Sigmoid colon (tissue), 7 donors: ENCODE measurements around the gene SLC30A4. TPM values are rescaled to one million over a fixed set of nuclear protein-coding genes. Genes with fewer than 3 reads are reported as not detected.

Experiments
- DNase-seq: peaks from one replicate; pipeline ENCODE4 v3.0.0-alpha.2; 2019
- H3K27ac ChIP-seq, 4 donors: fragments of 200-600 bp; sonication (generic); one replicate each; pipeline ENCODE4 v1.5.1; 2016 to 2019; ENCODE audit warnings: mild to moderate bottlenecking in 1 of 4
- H3K27me3 ChIP-seq, 3 donors: fragments of 200-600 bp; sonication (generic); one replicate each; pipeline ENCODE4 v1.5.1; 2019; ENCODE audit warnings: mild to moderate bottlenecking in 1 of 3
- H3K36me3 ChIP-seq, 4 donors: fragments of 200-600 bp; sonication (generic); one replicate each; pipeline ENCODE4 v1.5.1; 2016 to 2019
- H3K4me1 ChIP-seq, 4 donors: fragments of 200-600 bp; sonication (generic); one replicate each; pipeline ENCODE4 v1.5.1; 2017 to 2019
- H3K4me3 ChIP-seq, 4 donors: fragments of 200-600 bp; sonication (generic); one replicate each; pipeline ENCODE4 v1.5.1; 2017 to 2019; ENCODE audit warnings: mild to moderate bottlenecking in 2 of 4, moderate library complexity in 1 of 4
- H3K9me3 ChIP-seq, 4 donors: fragments of 200-600 bp in 3 of 4; sonication (generic) in 3 of 4; one replicate each; pipeline versions ENCODE4 v1.5.1 to v1.6.1; 2013 to 2019
- CTCF ChIP-seq, 4 experiments: fragments of 450-650 bp in 3 of 4; fragments of 200-600 bp in 1 of 4; IDR thresholded peaks; one replicate each; pipeline ENCODE4 v1.5.1; 2016 to 2019; ENCODE audit warnings: antibody characterized with exemption in 4 of 4, mild to moderate bottlenecking in 3 of 4, moderate library complexity in 2 of 4
- EP300 ChIP-seq, 4 donors: sonication (generic); formaldehyde crosslinking; IDR thresholded peaks; one replicate each; pipeline ENCODE4 v1.6.1; 2017; ENCODE audit warnings: antibody characterized with exemption in 4 of 4
- POLR2A ChIP-seq, 2 donors: fragments of 450-650 bp; IDR thresholded peaks; one replicate each; pipeline ENCODE4 v1.6.1; 2016; ENCODE audit warnings: antibody characterized with exemption in 2 of 2, mild to moderate bottlenecking in 2 of 2, moderate library complexity in 2 of 2
- POLR2AphosphoS5 ChIP-seq, 4 donors: sonication (generic); formaldehyde crosslinking; IDR thresholded peaks; one replicate each; pipeline ENCODE4 v1.6.1; 2017; ENCODE audit warnings: antibody characterized with exemption in 4 of 4
- WGBS, 2 donors: extraction: QIAGEN DNeasy Blood & Tissue Kit; methylation state at CpG; one replicate each; pipeline ENCODE4 v1.1.7; 2013; 5-methylcytosine and 5-hydroxymethylcytosine counted together
- intact Hi-C: fragments of 100-400 bp; cut with DNase I; formaldehyde crosslinking; loops from one replicate; pipeline ENCODE4 v1.15.1; 2023
- polyA plus RNA-seq, 3 donors: library from polyadenylated mRNA; stranded (reverse); fragments of 200-250 nt; gene quantifications; one replicate each; pipeline ENCODE4 v1.2.3, GENCODE V29; 2013
- small RNA-seq, 3 donors: library from RNA; depleted of rRNA; stranded (forward); fragments of <200 nt; gene quantifications; one replicate each; pipeline ENCODE3, GENCODE V24; 2016
- total RNA-seq, 4 donors: library from RNA; depleted of rRNA; stranded (reverse); fragments of >200 nt; gene quantifications; one replicate each; pipeline ENCODE4 v1.1.0, GENCODE V29; 2016
- donor health status: healthy with polysubstance abuse.
- donor health status: Bipolar disorder and iron deficiency.
- donor health status: healthy.

Gene SLC30A4
- total and polyA plus RNA-seq, 7 donors, result 3.3 to 11.6 (median 9.2) TPM

GRCh38 chr15:45435124-45435903 lies 87.2 kb downstream of the SLC30A4 start:
- no peak overlapping the region for H3K4me3 ChIP-seq
- no peaks in the 10 kb centered on the region for H3K36me3 ChIP-seq
- no peaks in the 10 kb centered on the region for H3K27me3 ChIP-seq
- TF ChIP-seq CTCF (IDR thresholded peaks at IDR 0.05), result no peak
- TF ChIP-seq POLR2A (IDR thresholded peaks at IDR 0.05), result no peak
- TF ChIP-seq POLR2AphosphoS5 (IDR thresholded peaks at IDR 0.05), result no peak
- TF ChIP-seq EP300 (IDR thresholded peaks at IDR 0.05), result no peak
- H3K27ac ChIP-seq, result no peak overlapping the region
- no peak for DNase-seq
- peaks cover 0 to 5% (median 2%) of the 10 kb centered on the region in 4 donors for H3K4me1 ChIP-seq
- no peaks in the 10 kb centered on the region for H3K9me3 ChIP-seq
- intact Hi-C loops, result no loop called here
- 12 to 63% methylated on average over 8 of the region's 8 CpGs for WGBS, 2 donors

- H3K36me3 ChIP-seq, result no peaks in the 10 kb centered on the region
- no peaks in the 10 kb centered on the region for H3K9me3 ChIP-seq
- TF ChIP-seq POLR2A (IDR thresholded peaks at IDR 0.05) (no peak), POLR2AphosphoS5 (IDR thresholded peaks at IDR 0.05) (no peak), EP300 (IDR thresholded peaks at IDR 0.05) (no peak), CTCF (IDR thresholded peaks at IDR 0.05) (no peak)
- H3K4me3 ChIP-seq, result no peak overlapping the region
- no peaks in the 10 kb centered on the region for H3K27me3 ChIP-seq
- intact Hi-C loops, result no loop called here
- H3K4me1 ChIP-seq, result peaks cover 0 to 10% (median 4%) of the 10 kb centered on the region in 4 donors
- WGBS, 2 donors, result 94 to 97% methylated on average over 2 of the region's 2 CpGs
- H3K27ac ChIP-seq, result no peak overlapping the region
- DNase-seq, result no peak
Measured at GRCh38 chr15:45434078-45434567, 88.4 kb downstream of the SLC30A4 start.

- no peaks in the 10 kb centered on the region for H3K9me3 ChIP-seq
- no peak overlapping the region for H3K4me3 ChIP-seq
- no peaks in the 10 kb centered on the region for H3K27me3 ChIP-seq
- H3K27ac ChIP-seq, result no peak overlapping the region
- peaks cover 0 to 10% (median 4%) of the 10 kb centered on the region in 4 donors for H3K4me1 ChIP-seq
- intact Hi-C loops, result no loop called here
- 15 to 72% methylated on average over 2 of the region's 2 CpGs for WGBS, 2 donors
- DNase-seq, result no peak
- no peaks in the 10 kb centered on the region for H3K36me3 ChIP-seq
- no peak for TF ChIP-seq POLR2AphosphoS5 (IDR thresholded peaks at IDR 0.05)
- TF ChIP-seq POLR2A (IDR thresholded peaks at IDR 0.05), result no peak
- no peak for TF ChIP-seq EP300 (IDR thresholded peaks at IDR 0.05)
- no peak for TF ChIP-seq CTCF (IDR thresholded peaks at IDR 0.05)
Measured at GRCh38 chr15:45431511-45431910, 91.0 kb downstream of the SLC30A4 start.

GRCh38 chr15:45429941-45430792 lies 92.4 kb downstream of the SLC30A4 start:
- Histone ChIP-seq H3K4me1 (peaks cover 0 to 10% (median 4%) of the 10 kb centered on the region in 4 donors), H3K4me3 (peak overlapping the region; percentile 16 to 50 (median 34))

More at GRCh38 chr15:45429941-45430792, 92.4 kb downstream of the SLC30A4 start:
- TF ChIP-seq POLR2A (IDR thresholded peaks at IDR 0.05), result peak in 1 of 2 donors; percentile 79
- TF ChIP-seq CTCF (IDR thresholded peaks at IDR 0.05), result peak; percentile 85 to 99 (median 94)
- TF ChIP-seq EP300 (IDR thresholded peaks at IDR 0.05), result no peak
- TF ChIP-seq POLR2AphosphoS5 (IDR thresholded peaks at IDR 0.05), result peak in 1 of 4 donors; percentile 71
- H3K27ac ChIP-seq, result no peak overlapping the region
- intact Hi-C loops, result loop anchor here (1.0 kb wide), 1 partner anchor 26 kb away; no protein-coding TSS in a partner anchor
- H3K9me3 ChIP-seq, result no peaks in the 10 kb centered on the region
- DNase-seq, result peak; percentile 81
- 6 to 11% methylated on average over 73 of the region's 73 CpGs for WGBS, 2 donors
- H3K36me3 ChIP-seq, result no peaks in the 10 kb centered on the region
- H3K27me3 ChIP-seq, result no peaks in the 10 kb centered on the region

Small RNA genes lying within 50 kb of the gene (small RNA-seq; reads per million reads assigned to genes)
- gene DPPA5P2 (0 reads per million in 3 donors), gene SNORA41B (0 reads per million in 3 donors)

Other genes with a start within 250 kb of the SLC30A4 start
- gene GATM, start 144.2 kb downstream of the SLC30A4 start, total RNA-seq, result 10 to 100 TPM; 38.4 to 51.4 (median 42.0) TPM
- gene GATM, start 144.2 kb downstream of the SLC30A4 start, polyA plus RNA-seq, result 10 to 100 TPM; 10.2 to 12.0 (median 10.3) TPM
- 10 to 100 TPM; 40.2 to 89.1 (median 74.7) TPM for gene BLOC1S6, start 64.6 kb upstream of the SLC30A4 start, total RNA-seq
- gene BLOC1S6, start 64.6 kb upstream of the SLC30A4 start, polyA plus RNA-seq, result 10 to 100 TPM; 23.2 to 26.4 (median 25.7) TPM
- gene SQOR, start 112.3 kb upstream of the SLC30A4 start, total RNA-seq, result 10 to 100 TPM; 60.4 to 83.4 (median 67.7) TPM
- gene SQOR, start 112.3 kb upstream of the SLC30A4 start, polyA plus RNA-seq, result 100 to 1,000 TPM; 275 to 415 (median 355) TPM